Natural killer cell (primary cell): Measurements from ENCODE around the gene SERHL2. TPM values are rescaled to one million over a fixed set of nuclear protein-coding genes. Genes with fewer than 3 reads are reported as not detected.

Experiments
- ATAC-seq, 3 donors: fragments of 150-1000 bp in 2 of 3; fragments of 200-7000 bp in 1 of 3; cut with Tn5 transposase; 1 replicate in 1 of 3; 2 replicates in 2 of 3; pipeline ENCODE4 v1.10.0; 2021; ENCODE audit warnings: mild to moderate bottlenecking in 2 of 3, moderate library complexity in 2 of 3
- DNase-seq, 2 donors: peaks; one replicate each; pipeline versions ENCODE4 v3.0.0 to v3.0.0-alpha.2; 2013 to 2021; ENCODE audit warnings: mixed read lengths in 1 of 2
- H3K27ac ChIP-seq: one replicate; pipeline ENCODE4 v1.5.1; 2013; ENCODE audit warnings: mild to moderate bottlenecking, low read length
- H3K27me3 ChIP-seq: one replicate; pipeline ENCODE4 v1.6.1; 2013; ENCODE audit warnings: low read length; ENCODE audit not compliant: control insufficient read depth, insufficient read depth
- H3K36me3 ChIP-seq: one replicate; pipeline ENCODE4 v1.6.1; 2013; ENCODE audit warnings: low read length; ENCODE audit not compliant: control insufficient read depth, insufficient read depth
- H3K4me1 ChIP-seq: one replicate; pipeline ENCODE4 v1.6.1; 2013; ENCODE audit warnings: low read length; ENCODE audit not compliant: control insufficient read depth, insufficient read depth
- H3K4me3 ChIP-seq: one replicate; pipeline ENCODE4 v1.5.1; 2013; ENCODE audit warnings: low read length
- H3K9me3 ChIP-seq: one replicate; pipeline ENCODE4 v1.6.1; 2013; ENCODE audit warnings: low read length; ENCODE audit not compliant: control insufficient read depth, insufficient read depth
- H3K27ac Mint-ChIP-seq, 2 donors: one replicate each; pipeline ENCODE4 v1.8.0; 2022; ENCODE audit warnings: mild to moderate bottlenecking in 2 of 2, mixed read lengths in 2 of 2, moderate library complexity in 1 of 2
- H3K27me3 Mint-ChIP-seq, 2 donors: one replicate each; pipeline ENCODE4 v1.8.0; 2022; ENCODE audit warnings: low read depth in 2 of 2, mixed read lengths in 2 of 2
- H3K36me3 Mint-ChIP-seq: one replicate; pipeline ENCODE4 v1.8.0; 2022; ENCODE audit warnings: mixed read lengths
- H3K4me1 Mint-ChIP-seq, 2 donors: one replicate each; pipeline ENCODE4 v1.8.0; 2022; ENCODE audit warnings: mixed read lengths in 2 of 2
- H3K4me3 Mint-ChIP-seq: one replicate; pipeline ENCODE4 v1.8.0; 2022; ENCODE audit warnings: mild to moderate bottlenecking, moderate library complexity, mixed read lengths
- H3K9me3 Mint-ChIP-seq, 2 donors: one replicate each; pipeline ENCODE4 v1.8.0; 2022; ENCODE audit warnings: mixed read lengths in 2 of 2
- CTCF ChIP-seq: fragments of 200-600 bp; IDR thresholded peaks from one replicate; pipeline ENCODE4 v1.8.0; 2022; ENCODE audit warnings: antibody characterized with exemption
- WGBS: methylation state at CpG from one replicate; pipeline ENCODE4 v1.1.7; 2013; ENCODE audit warnings: missing lambda C conversion rate; ENCODE audit not compliant: insufficient coverage; 5-methylcytosine and 5-hydroxymethylcytosine counted together
- intact Hi-C: fragments of 100-400 bp; cut with micrococcal nuclease; formaldehyde crosslinking; loops from one replicate; pipeline ENCODE4 v1.14.2; 2022
- total RNA-seq, 4 donors: library from RNA; stranded (reverse); fragments of 120-200 nt in 1 of 4; gene quantifications; one replicate each; pipeline versions ENCODE4 v1.2.3 to v1.2.4, GENCODE V29; 2013 to 2022

The SERHL2 gene
- total RNA-seq, 3 donors from 2014 or later (not counting 1 experiment from before 2014, with no cell fraction given): 0.23 to 0.48 TPM; not detected in 1

GRCh38 chr22:42608136-42608822 lies 54.5 kb downstream of the SERHL2 start:
- Histone ChIP-seq H3K27me3 (no peaks in the 10 kb centered on the region), H3K4me3 (no peak overlapping the region), H3K36me3 (peaks cover 23% of the 10 kb centered on the region), H3K4me1 (peaks cover 23% of the 10 kb centered on the region), H3K9me3 (no peaks in the 10 kb centered on the region), H3K27ac (no peak overlapping the region)
- ATAC-seq: no peak
- no peaks in the 10 kb centered on the region for H3K9me3 Mint-ChIP-seq
- no peak overlapping the region for H3K27ac Mint-ChIP-seq
- no peaks in the 10 kb centered on the region for H3K27me3 Mint-ChIP-seq
- intact Hi-C loops: no loop called here
- 96% methylated on average over 11 of the region's 11 CpGs for WGBS
- H3K36me3 Mint-ChIP-seq: no peaks in the 10 kb centered on the region
- no peak for TF ChIP-seq CTCF
- H3K4me3 Mint-ChIP-seq: no peak overlapping the region
- peaks cover 16 to 44% of the 10 kb centered on the region in 2 donors for H3K4me1 Mint-ChIP-seq
- no peak for DNase-seq

- no peaks in the 10 kb centered on the region for H3K9me3 ChIP-seq
- Mint-ChIP-seq H3K9me3 (no peaks in the 10 kb centered on the region), H3K27ac (peak overlapping the region in 1 of 2 donors; percentile 57), H3K4me3 (no peak overlapping the region), H3K36me3 (no peaks in the 10 kb centered on the region), H3K27me3 (no peaks in the 10 kb centered on the region), H3K4me1 (peaks cover 17 to 43% of the 10 kb centered on the region in 2 donors)
- no peak overlapping the region for H3K4me3 ChIP-seq
- DNase-seq: no peak
- peaks cover 29% of the 10 kb centered on the region for H3K4me1 ChIP-seq
- no peak for ATAC-seq
- 93% methylated on average over 10 of the region's 11 CpGs for WGBS
- TF ChIP-seq CTCF: no peak
- peaks cover 23% of the 10 kb centered on the region for H3K36me3 ChIP-seq
- H3K27ac ChIP-seq: no peak overlapping the region
- intact Hi-C loops: no loop called here
- H3K27me3 ChIP-seq: no peaks in the 10 kb centered on the region
Measured at GRCh38 chr22:42608823-42609361, 55.1 kb downstream of the SERHL2 start.

- peaks cover 26 to 47% of the 10 kb centered on the region in 2 donors for H3K4me1 Mint-ChIP-seq
Measured at GRCh38 chr22:42610186-42610585, 56.4 kb downstream of the SERHL2 start.

More at GRCh38 chr22:42610186-42610585, 56.4 kb downstream of the SERHL2 start:
- intact Hi-C loops: no loop called here
- H3K36me3 ChIP-seq: peaks cover 16% of the 10 kb centered on the region
- Mint-ChIP-seq H3K9me3 (no peaks in the 10 kb centered on the region), H3K36me3 (no peaks in the 10 kb centered on the region), H3K4me3 (no peak overlapping the region), H3K27ac (peak overlapping the region in 1 of 2 donors; percentile 29), H3K27me3 (no peaks in the 10 kb centered on the region)
- no peak for ATAC-seq
- 85% methylated on average over 5 of the region's 5 CpGs for WGBS
- H3K4me3 ChIP-seq: no peak overlapping the region
- no peak for DNase-seq
- H3K4me1 ChIP-seq: peaks cover 32% of the 10 kb centered on the region
- no peaks in the 10 kb centered on the region for H3K9me3 ChIP-seq
- no peak for TF ChIP-seq CTCF
- no peak overlapping the region for H3K27ac ChIP-seq
- no peaks in the 10 kb centered on the region for H3K27me3 ChIP-seq
